Tibial nerve (tissue), 4 donors: Measurements from ENCODE around the gene P3H3. TPM values are rescaled to one million over a fixed set of nuclear protein-coding genes. Genes with fewer than 3 reads are reported as not detected.
A peak's percentile ranks its signal among the peaks of the same experiment; 100 is the strongest.

Source experiments
- DNase-seq, 2 donors: peaks; one replicate each; pipeline ENCODE4 v3.0.0-alpha.2; 2019; ENCODE audit warnings: low spot score in 2 of 2
- H3K27ac ChIP-seq, 4 donors: fragments of 200-600 bp; sonication (generic) in 3 of 4; one replicate each; pipeline ENCODE4 v1.5.1; 2017 to 2019; ENCODE audit warnings: mild to moderate bottlenecking in 1 of 4
- H3K27me3 ChIP-seq, 2 donors: fragments of 200-600 bp; sonication (generic) in 1 of 2; one replicate each; pipeline versions ENCODE4 v1.5.1 to v1.6.0; 2017 to 2019
- H3K36me3 ChIP-seq, 3 donors: fragments of 200-600 bp; sonication (generic); one replicate each; pipeline ENCODE4 v1.5.1; 2018 to 2019
- H3K4me1 ChIP-seq, 4 donors: fragments of 200-600 bp; sonication (generic) in 3 of 4; one replicate each; pipeline ENCODE4 v1.5.1; 2017 to 2019
- H3K4me3 ChIP-seq, 4 donors: fragments of 200-600 bp; sonication (generic) in 3 of 4; one replicate each; pipeline ENCODE4 v1.5.1; 2017 to 2019; ENCODE audit warnings: mild to moderate bottlenecking in 1 of 4, moderate library complexity in 1 of 4
- H3K9me3 ChIP-seq, 4 donors: fragments of 200-600 bp; sonication (generic) in 3 of 4; one replicate each; pipeline ENCODE4 v1.5.1; 2017 to 2019
- CTCF ChIP-seq, 5 experiments: fragments of 200-600 bp in 3 of 5; fragments of 450-650 bp in 2 of 5; sonication (generic) in 3 of 5; IDR thresholded peaks; one replicate each; pipeline ENCODE4 v1.5.1; 2016 to 2019; ENCODE audit warnings: antibody characterized with exemption in 5 of 5, mild to moderate bottlenecking in 3 of 5, moderate library complexity in 2 of 5
- EP300 ChIP-seq, 2 donors: sonication (generic); formaldehyde crosslinking; IDR thresholded peaks; one replicate each; pipeline ENCODE4 v1.6.1; 2017; ENCODE audit warnings: antibody characterized with exemption in 2 of 2, mild to moderate bottlenecking in 1 of 2
- POLR2A ChIP-seq, 2 donors: fragments of 450-650 bp; IDR thresholded peaks; one replicate each; pipeline ENCODE4 v1.6.1; 2017; ENCODE audit warnings: antibody characterized with exemption in 2 of 2, mild to moderate bottlenecking in 2 of 2, moderate library complexity in 2 of 2
- WGBS, 2 donors: methylation state at CpG; one replicate each; pipeline ENCODE4 v1.1.5; 2018; 5-methylcytosine and 5-hydroxymethylcytosine counted together
- total RNA-seq, 4 donors: library from RNA; depleted of rRNA; stranded (reverse); fragments of >200 nt; gene quantifications; one replicate each; pipeline ENCODE4 v1.1.0, GENCODE V29; 2016

The P3H3 gene
- total RNA-seq, 4 donors from 2014 or later: 14.6 to 45.8 (median 36.4) TPM

DNA sequence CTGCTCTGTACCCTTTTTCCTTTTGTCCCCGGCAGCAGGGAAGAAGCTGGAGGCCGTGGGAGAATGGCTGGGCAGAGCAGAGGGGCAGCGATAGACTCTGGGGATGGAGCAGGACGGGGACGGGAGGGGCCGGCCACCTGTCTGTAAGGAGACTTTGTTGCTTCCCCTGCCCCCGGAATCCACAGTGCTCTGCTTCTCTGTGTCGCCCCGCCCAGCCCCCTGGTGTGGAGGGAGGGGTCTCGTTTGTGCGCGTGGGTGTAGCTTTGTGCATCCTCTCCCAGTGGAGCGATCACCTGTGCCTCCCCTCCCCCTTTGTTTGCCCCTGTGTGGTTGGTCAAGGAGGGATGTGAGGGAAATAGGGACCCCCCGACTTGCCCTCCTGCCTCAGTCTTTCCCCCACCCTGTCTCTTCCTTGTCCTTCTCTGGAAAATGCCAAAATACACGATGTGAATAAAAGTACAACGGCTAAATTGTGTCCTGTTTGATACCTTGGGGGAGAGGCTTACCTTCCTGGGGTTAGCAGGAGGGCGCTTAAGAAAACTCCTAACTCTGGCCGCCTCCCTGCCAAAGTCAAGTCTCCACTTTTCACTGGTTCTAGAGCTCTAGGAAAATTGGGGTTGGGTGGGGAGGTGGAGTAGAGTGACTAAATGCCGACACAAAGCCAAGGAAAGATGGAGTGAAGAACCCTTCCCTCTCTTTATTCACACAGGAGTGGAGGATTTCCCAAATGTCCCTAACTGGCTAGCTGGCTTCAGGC is 38.1 kb downstream of the P3H3 start:
- peak overlapping the region; percentile 76 to 96 (median 94) for H3K4me3 ChIP-seq
- no peak for TF ChIP-seq EP300 (IDR thresholded peaks at IDR 0.05)
- 70 to 74% methylated on average over 18 to 19 of the region's 19 CpGs for WGBS, 2 donors
- peaks cover 0 to 69% (median 9%) of the 10 kb centered on the region in 3 donors for H3K36me3 ChIP-seq
- no peak for DNase-seq
- H3K27ac ChIP-seq: peak overlapping the region; percentile 77 to 98 (median 96)
- no peaks in the 10 kb centered on the region for H3K27me3 ChIP-seq
- H3K9me3 ChIP-seq: no peaks in the 10 kb centered on the region
- peaks cover 0 to 42% (median 23%) of the 10 kb centered on the region in 4 donors for H3K4me1 ChIP-seq

- Histone ChIP-seq H3K36me3 (peaks cover 0 to 64% (median 2%) of the 10 kb centered on the region in 3 donors), H3K4me1 (peaks cover 0 to 49% (median 29%) of the 10 kb centered on the region in 4 donors), H3K4me3 (peak overlapping the region; percentile 76 to 96 (median 94)), H3K9me3 (no peaks in the 10 kb centered on the region), H3K27ac (peak overlapping the region; percentile 77 to 98 (median 96)), H3K27me3 (no peaks in the 10 kb centered on the region)
- no peak for TF ChIP-seq CTCF (IDR thresholded peaks at IDR 0.05)
- TF ChIP-seq EP300 (IDR thresholded peaks at IDR 0.05): no peak
- no peak for TF ChIP-seq POLR2A (IDR thresholded peaks at IDR 0.05)
- WGBS, 2 donors: 0% methylated on average over 16 to 27 of the region's 33 CpGs
- peak in 1 of 2 donors; percentile 71 for DNase-seq
Measured at GRCh38 chr12:6866920-6867412, 38.8 kb downstream of the P3H3 start.

DNA sequence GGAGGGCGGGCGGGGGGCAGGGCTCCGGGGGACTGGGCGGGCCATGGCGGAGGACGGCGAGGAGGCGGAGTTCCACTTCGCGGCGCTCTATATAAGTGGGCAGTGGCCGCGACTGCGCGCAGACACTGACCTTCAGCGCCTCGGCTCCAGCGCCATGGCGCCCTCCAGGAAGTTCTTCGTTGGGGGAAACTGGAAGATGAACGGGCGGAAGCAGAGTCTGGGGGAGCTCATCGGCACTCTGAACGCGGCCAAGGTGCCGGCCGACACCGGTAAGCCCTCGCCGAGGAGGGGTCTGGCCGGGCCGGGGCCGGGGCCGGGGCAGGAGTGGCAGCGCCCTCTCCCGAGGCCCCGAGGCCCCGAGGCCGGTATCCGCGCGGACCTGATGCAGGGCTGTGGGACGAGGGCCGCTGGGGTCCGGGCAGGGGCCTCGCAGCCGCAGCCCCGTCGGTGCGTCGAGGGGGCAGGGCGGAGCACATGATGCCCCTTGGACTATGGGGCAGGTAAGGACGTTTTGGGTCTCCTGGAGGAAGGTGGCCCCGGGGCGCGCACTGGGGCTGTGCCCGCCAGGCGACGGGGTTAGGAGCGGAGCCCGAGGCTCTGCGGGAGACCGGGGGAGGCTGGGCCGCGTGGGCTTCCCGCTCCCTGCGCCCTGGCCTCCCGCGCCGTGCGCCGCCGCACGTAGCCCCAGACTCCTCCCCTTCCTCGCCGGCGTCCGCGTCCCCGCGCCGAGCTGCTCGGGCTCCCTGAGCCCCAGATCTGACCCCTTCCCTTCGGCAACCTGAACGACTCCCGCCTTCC is 39.4 kb downstream of the P3H3 start, which contains the start of gene TPI1:
TPI1 (plus strand) TSS at position 119 of the 798 bp plus-strand sequence; CDS start at position 155, 36 bp downstream.
- peak in 1 of 2 donors; percentile 99 for TF ChIP-seq EP300 (IDR thresholded peaks at IDR 0.05)
- peak; percentile 96 for TF ChIP-seq POLR2A (IDR thresholded peaks at IDR 0.05)
- TF ChIP-seq CTCF (IDR thresholded peaks at IDR 0.05): peak in 3 of 5 experiments; percentile 3 to 23 (median 10)
- H3K27ac ChIP-seq: peak within 1 kb of the TSS; percentile 77 to 98 (median 96)
- no peaks in the 10 kb centered on the region for H3K9me3 ChIP-seq
- WGBS, 2 donors: 0 to 2% methylated on average over 15 to 24 of the region's 86 CpGs
- peak within 1 kb of the TSS; percentile 76 to 96 (median 94) for H3K4me3 ChIP-seq
- no peaks in the 10 kb centered on the region for H3K27me3 ChIP-seq
- peaks cover 0 to 52% (median 32%) of the 10 kb centered on the region in 4 donors for H3K4me1 ChIP-seq
- peaks cover 0 to 58% (median 0%) of the 10 kb centered on the region in 3 donors for H3K36me3 ChIP-seq
- peak in 1 of 2 donors; percentile 74 for DNase-seq

- DNase-seq: no peak
- no peaks in the 10 kb centered on the region for H3K9me3 ChIP-seq
- peaks cover 0 to 50% (median 0%) of the 10 kb centered on the region in 3 donors for H3K36me3 ChIP-seq
- 5 to 7% methylated on average over 17 to 22 of the region's 22 CpGs for WGBS, 2 donors
- no peaks in the 10 kb centered on the region for H3K27me3 ChIP-seq
- H3K4me3 ChIP-seq: peak overlapping the region; percentile 76 to 96 (median 94)
- peaks cover 0 to 52% (median 32%) of the 10 kb centered on the region in 4 donors for H3K4me1 ChIP-seq
- H3K27ac ChIP-seq: peak overlapping the region; percentile 77 to 98 (median 96)
- TF ChIP-seq CTCF (IDR thresholded peaks at IDR 0.05) (no peak), POLR2A (IDR thresholded peaks at IDR 0.05) (no peak), EP300 (IDR thresholded peaks at IDR 0.05) (no peak)
Measured at GRCh38 chr12:6868211-6869048, 40.2 kb downstream of the P3H3 start.
